GM19023 (cell line): ENCODE measurements around the gene SHISA4.
"Not testable (repeated sequence)": the region's sequence is repeated elsewhere in the genome, so short reads cannot be mapped to it uniquely, and the experiment has no call there.

Experiments used
- ATAC-seq: cut with Tn5 transposase; IDR thresholded peaks from one replicate; pipeline ENCODE4 v1.9.1; 2021; ENCODE audit warnings: mild to moderate bottlenecking, moderate library complexity; ENCODE audit not compliant: unreplicated experiment

The SHISA4 gene

DNA sequence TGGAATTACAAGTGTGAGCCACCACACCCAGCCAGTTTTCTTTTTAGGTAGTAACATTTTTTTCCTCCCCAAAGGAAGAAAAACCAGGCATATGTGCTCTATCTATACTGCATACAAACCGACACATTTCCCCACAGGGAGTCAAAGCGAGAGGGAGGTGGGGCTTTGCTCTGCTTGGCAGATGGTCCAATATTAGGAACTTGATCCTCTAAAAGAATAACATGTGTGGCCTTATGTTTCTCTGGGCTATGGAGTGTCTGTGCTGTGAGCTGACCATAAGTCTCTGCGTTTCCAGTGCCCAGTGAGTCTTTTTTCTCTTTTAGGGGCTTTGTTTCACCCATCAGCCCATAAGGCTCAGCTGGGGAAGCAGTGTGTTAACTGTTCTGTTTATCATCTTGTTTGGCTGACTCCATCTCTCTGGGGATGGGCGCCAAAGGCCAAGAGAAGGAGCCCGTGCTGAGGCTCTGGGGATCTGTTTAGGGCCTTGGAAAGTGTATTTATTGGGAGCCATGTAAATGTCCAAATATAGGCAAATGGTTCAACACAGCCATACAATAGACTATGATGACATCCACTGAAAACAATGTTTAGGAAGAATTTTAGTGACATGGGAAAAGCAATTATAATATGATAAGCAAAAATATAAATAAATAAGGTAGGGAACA, 37.4 kb downstream of the SHISA4 start:
- no peak for ATAC-seq

DNA sequence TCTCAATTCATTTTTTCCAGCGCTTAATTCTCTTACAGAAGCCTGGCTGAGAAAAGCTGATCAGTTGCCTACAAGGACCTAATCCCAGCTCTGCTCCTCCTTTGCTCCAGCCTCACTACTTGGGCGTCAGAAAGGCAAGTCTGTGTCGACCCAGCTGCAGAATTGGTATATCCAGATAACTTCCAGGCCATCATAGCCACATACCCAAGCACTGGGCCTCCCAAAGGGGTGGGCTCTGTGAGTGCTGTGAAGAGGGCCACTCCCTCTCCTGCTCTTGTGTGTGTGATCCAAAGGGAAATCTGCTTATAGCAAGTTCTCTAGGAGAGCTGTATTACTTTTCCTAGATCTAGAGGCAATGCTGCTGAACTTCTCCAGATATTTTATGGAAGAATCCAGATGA, 39.6 kb downstream of the SHISA4 start:
- ATAC-seq = no peak

DNA sequence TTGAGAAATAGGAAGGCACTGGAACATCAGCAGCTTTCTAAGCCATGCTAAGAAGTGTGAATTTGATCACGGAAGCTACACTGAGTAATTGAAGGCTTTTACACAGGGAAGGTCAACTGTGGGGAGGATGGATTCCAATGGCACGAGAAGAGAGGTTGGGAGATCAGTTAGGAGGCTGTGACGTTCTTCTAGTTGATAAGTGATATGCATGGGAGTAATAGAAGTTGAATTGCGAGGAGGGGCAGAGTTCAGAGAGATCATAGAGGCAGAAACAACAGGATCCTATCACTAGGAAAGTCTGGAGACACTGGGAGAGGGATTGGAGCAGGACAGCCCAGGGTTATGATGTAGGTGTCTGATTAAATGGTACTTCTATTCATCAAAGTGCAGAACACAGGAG, 41.4 kb downstream of the SHISA4 start:
- ATAC-seq = no peak

DNA sequence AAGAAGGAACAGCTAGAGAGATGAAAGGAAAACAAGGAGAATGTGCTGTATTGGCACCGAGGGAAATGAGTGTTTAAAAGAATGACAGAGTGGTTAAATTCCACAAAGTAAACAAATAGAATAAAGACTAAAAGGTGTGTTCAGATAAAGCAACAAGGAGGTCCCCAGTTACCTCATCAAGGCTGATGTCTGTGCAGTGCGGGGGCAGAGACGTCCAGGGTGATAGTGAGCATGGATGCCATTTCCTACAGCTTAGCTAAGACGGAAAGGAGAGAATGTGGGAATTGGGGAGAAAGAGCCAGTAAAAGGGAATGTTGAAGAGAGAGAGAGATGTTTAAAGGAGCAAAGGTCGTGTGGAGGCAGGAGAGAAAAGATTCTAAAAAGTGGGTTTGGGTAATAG, 42.1 kb downstream of the SHISA4 start:
- ATAC-seq = no peak

DNA sequence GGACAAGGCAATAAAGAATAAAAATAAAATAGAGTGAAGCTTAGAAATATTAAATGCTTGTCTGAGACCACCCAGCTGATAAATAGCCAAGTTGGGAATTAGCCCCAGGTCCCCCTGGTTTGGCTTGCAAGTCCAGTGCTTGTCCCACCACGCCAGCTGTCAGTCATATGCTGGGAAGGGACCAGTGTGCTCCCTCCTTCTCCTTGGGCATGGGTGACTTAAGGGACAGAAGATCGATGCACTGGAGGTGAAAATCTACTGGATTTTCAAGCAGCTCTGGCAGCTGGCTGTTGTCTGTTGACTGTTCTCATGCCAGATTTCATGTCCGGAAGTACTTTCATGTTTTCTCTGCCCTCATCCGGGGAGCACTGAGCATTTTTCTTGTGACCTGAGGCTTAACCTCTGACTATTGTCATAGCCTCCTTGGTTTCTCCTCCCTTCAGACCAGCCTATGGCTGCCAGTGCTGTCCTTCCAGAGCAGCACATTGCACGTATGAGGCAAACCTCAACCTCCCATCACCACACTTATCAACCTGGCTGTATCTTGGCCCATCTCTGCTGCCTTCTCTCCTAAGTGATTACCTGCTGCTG, 45.2 kb downstream of the SHISA4 start:
- ATAC-seq = no peak

DNA sequence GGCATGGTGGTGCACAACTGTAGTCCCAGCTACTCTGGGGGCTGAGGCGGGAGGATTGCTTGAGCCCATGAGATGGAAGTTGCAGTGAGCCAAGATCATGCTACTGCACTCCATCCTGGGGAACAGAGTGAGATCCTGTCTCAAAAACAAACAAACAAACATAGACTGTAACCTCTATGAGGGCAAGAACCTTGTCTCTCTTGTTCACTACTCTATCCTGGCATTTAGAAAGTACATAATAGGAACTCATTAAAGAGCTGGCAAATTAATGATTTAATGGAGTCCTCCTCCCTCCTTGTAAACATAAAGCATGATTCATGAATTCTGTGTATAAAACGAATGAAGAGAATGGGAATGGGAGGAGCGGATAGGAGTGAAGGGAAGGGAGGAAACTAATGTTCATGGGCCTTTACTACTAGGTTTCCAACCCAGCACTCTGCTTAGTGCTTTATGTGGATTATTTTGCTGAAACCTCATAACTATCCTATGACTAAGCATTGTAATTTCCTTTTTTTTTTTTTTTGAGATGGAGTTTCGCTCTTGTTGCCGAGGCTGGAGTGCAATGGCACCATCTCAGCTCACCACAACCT, 49.0 kb downstream of the SHISA4 start:
- ATAC-seq = no peak

DNA sequence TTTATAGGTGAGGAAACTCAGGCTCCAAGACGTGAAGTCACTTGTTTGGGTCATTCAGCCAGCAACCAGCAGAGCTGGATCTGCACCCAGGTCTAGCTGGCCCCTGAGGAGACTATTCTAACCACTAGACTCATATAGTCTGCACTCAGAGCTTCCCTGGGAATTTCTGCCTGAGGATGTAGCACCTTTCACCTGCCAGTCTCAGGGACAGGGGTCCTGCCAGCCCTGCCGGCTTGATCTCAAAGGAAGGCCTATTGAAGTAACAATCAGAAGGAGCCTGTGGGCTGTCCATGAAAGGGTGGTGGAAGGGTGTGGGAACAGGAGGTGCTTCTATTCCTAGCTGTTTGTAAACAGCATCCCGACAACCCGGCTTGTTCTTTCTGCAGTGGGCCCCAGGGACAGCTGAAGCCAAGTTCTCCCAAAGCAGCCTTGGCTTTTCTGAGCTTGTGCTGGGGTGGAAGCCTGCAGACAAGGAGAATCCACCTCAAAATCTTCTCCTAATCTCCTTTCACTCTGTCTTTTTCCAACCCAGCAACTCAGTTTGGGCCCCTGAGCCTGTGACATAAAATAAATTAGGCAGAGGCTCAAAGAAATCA, 49.8 kb downstream of the SHISA4 start:
- no peak for ATAC-seq

DNA sequence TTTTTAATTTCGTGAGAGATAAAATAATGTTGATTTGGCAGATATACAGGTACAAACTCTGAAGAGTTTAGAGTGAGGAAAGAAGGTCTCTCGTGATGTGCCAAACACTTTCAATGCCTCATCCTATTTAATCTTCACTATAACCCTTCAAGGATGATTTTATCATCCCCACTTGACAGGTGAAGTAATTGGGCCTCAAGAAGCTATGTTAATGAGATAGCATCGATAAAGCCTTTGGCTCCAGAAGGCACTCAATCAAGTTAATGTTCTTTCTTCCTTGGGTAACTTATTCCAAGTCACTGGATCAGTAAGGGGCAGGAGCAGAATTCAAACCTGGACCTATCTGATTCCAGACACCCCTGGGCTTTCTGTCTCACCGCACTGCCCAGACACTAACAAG, 50.5 kb downstream of the SHISA4 start:
- ATAC-seq = no peak

DNA sequence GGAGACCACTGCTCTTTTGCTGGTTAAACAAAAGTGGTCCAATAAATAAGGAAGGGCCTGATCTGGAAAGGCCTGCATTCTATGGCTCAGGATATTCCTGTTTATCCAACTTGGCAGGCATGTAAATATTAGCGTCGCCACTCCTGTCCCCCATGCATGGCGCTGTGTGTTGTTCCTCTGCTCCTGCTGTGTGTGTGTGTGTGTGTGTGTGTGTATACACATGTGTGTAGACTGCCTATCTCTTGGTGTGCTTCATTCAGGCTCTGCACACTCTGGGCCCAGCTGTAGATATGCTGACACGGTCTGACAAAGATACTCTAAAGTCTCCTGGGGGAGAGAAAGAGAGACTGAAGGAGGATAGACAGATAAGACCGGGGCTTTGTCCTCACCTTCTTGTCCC, 50.9 kb downstream of the SHISA4 start:
- no peak for ATAC-seq

DNA sequence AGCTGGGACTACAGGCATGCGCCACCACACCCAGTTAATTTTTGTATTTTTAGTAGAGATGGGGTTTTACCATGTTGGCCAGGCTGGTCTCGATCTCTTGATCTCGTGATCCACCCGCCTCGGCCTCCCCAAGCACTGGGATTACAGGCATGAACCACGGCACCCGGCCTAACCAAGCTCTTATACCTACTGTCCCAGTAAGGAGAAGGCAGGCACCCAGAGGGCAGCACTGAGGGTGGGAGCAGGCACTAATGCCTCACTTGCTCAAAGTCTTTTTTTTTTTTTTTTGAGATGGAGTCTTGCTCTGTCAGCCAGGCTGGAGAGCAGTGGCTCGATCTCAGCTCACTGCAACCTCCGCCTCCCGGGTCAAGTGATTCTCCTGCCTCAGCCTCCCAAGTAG, 51.6 kb downstream of the SHISA4 start:
- ATAC-seq = not testable (repeated sequence)

DNA sequence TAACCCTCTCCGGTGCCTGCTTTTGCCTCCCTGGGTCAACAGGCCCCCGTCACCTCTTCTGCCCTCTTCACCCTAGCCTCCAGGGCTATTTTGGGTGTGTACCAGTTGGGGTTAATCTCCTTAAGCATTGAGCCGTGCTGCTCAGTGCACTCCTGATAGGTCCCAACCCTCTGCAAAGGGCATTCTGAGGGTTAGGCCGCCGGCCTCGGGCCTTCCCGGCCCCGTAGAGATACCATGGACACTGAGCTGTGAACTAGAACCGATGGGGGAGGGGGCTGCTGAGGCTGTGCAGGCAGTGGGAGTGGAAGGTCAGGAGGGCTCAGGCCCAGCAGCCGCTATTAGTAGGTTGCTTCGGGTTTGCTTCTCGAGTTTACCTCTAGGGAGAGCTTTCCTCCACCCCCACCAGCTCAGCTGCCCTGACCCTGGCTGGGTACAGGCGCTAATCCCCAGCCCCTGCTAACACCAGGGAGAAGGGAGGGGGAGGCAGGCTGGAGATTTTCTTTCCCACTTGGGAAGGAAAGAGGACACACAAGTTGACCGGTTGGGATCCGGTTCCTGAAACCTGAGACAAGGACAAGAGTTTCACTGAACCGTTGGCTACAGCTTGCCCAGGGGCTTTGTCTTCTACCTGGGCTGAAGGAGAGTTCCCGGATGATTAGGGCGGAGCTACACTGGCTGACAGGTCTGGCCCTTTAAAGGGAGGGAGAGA, 52.9 kb downstream of the SHISA4 start:
- no peak for ATAC-seq

DNA sequence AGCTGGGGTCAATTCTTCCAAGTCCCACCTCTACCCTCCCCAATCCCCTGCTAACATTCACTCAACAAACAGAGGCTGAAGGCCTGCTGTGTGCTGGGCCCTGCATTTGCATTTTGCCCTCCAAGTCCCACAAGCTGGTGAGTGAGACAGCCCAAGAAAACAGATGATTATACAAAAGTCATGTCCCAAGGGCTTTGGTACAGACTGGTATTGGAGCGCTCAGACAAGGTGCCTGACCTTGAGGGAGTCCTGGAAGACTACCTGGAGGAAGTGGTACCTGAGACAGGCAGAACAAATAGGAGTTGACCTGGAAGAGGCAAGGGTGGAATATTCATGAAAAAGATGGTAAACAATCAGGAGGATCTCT, 53.4 kb downstream of the SHISA4 start:
- no peak for ATAC-seq
